Vagina (tissue), 2 donors: ENCODE measurements around the gene FGFR2.

Experiments
- POLR2A ChIP-seq, 2 donors: fragments of 450-650 bp; IDR thresholded peaks; one replicate each; pipeline ENCODE4 v1.6.1; 2017; ENCODE audit warnings: antibody characterized with exemption in 2 of 2, mild to moderate bottlenecking in 2 of 2, moderate library complexity in 2 of 2
- TF ChIP-seq, protein P1 (sequence below), 3 experiments: fragments of 450-650 bp in 2 of 3; fragments of 200-600 bp in 1 of 3; sonication (generic) in 1 of 3; IDR thresholded peaks; one replicate each; pipeline ENCODE4 v1.5.1; 2017 to 2019; ENCODE audit warnings: antibody characterized with exemption in 3 of 3, mild to moderate bottlenecking in 2 of 3, moderate library complexity in 2 of 3

DNA sequence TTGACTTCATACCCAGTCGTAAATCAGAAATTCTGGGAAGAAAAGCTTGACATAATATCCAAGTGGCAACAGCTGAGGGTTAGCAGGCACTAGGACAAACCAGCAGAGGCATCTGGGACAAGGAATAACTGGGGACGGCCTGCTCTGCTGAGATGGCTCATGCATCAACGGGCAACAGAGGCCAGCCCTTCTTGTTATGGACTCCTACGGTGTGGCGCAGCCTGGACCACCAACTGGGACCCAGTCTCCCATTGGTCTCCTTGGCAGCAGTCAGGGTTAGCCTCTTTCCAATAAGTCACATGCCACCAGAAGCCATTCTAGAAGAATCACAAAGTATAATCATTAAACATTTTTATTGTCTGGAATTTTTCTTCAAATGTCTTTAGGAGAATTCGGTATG, 15.0 kb downstream of the FGFR2 start:
- TF ChIP-seq, protein P1, sequence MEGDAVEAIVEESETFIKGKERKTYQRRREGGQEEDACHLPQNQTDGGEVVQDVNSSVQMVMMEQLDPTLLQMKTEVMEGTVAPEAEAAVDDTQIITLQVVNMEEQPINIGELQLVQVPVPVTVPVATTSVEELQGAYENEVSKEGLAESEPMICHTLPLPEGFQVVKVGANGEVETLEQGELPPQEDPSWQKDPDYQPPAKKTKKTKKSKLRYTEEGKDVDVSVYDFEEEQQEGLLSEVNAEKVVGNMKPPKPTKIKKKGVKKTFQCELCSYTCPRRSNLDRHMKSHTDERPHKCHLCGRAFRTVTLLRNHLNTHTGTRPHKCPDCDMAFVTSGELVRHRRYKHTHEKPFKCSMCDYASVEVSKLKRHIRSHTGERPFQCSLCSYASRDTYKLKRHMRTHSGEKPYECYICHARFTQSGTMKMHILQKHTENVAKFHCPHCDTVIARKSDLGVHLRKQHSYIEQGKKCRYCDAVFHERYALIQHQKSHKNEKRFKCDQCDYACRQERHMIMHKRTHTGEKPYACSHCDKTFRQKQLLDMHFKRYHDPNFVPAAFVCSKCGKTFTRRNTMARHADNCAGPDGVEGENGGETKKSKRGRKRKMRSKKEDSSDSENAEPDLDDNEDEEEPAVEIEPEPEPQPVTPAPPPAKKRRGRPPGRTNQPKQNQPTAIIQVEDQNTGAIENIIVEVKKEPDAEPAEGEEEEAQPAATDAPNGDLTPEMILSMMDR (IDR thresholded peaks at IDR 0.05): no peak
- TF ChIP-seq POLR2A (IDR thresholded peaks at IDR 0.05): no peak
